Measurements from ENCODE around the gene FAM174C.
A peak's percentile ranks its signal among the peaks of the same experiment; 100 is the strongest.

The FAM174C gene

GRCh38 chr19:1310853-1311180 lies 35.5 kb downstream of the FAM174C start:
- Histone ChIP-seq H3K4me3 (ENCODE audit: low read depth, low read length) (no peak overlapping the region), H3K36me3 (no peaks in the 10 kb centered on the region), H3K9me3 (ENCODE audit: severe bottlenecking) (no peaks in the 10 kb centered on the region), H3K27me3 (ENCODE audit: insufficient read depth, low read depth, severe bottlenecking) (no peaks in the 10 kb centered on the region), H3K27ac (peak overlapping the region; percentile 56)
- peak; percentile 72 for DNase-seq
- TF ChIP-seq, protein P1, sequence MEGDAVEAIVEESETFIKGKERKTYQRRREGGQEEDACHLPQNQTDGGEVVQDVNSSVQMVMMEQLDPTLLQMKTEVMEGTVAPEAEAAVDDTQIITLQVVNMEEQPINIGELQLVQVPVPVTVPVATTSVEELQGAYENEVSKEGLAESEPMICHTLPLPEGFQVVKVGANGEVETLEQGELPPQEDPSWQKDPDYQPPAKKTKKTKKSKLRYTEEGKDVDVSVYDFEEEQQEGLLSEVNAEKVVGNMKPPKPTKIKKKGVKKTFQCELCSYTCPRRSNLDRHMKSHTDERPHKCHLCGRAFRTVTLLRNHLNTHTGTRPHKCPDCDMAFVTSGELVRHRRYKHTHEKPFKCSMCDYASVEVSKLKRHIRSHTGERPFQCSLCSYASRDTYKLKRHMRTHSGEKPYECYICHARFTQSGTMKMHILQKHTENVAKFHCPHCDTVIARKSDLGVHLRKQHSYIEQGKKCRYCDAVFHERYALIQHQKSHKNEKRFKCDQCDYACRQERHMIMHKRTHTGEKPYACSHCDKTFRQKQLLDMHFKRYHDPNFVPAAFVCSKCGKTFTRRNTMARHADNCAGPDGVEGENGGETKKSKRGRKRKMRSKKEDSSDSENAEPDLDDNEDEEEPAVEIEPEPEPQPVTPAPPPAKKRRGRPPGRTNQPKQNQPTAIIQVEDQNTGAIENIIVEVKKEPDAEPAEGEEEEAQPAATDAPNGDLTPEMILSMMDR (IDR thresholded peaks at IDR 0.05; ENCODE audit: low read depth, low read length): no peak

- Histone ChIP-seq H3K27ac (peak overlapping the region; percentile 51), H3K27me3 (ENCODE audit: insufficient read depth, low read depth, severe bottlenecking) (no peaks in the 10 kb centered on the region), H3K9me3 (ENCODE audit: severe bottlenecking) (no peaks in the 10 kb centered on the region), H3K4me3 (ENCODE audit: low read depth, low read length) (no peak overlapping the region), H3K36me3 (no peaks in the 10 kb centered on the region)
- no peak for DNase-seq
- TF ChIP-seq, protein P1 (IDR thresholded peaks at IDR 0.05; ENCODE audit: low read depth, low read length): 0 out of 2 replicates have a peak, but pooled peaks have one; percentile 12
Observed at GRCh38 chr19:1311543-1312091, 36.3 kb downstream of the FAM174C start.

- Histone ChIP-seq H3K36me3 (no peaks in the 10 kb centered on the region), H3K27ac (no peak overlapping the region), H3K9me3 (ENCODE audit: severe bottlenecking) (no peaks in the 10 kb centered on the region), H3K27me3 (ENCODE audit: insufficient read depth, low read depth, severe bottlenecking) (no peaks in the 10 kb centered on the region), H3K4me3 (ENCODE audit: low read depth, low read length) (no peak overlapping the region)
- DNase-seq: no peak
- TF ChIP-seq, protein P1 (IDR thresholded peaks at IDR 0.05; ENCODE audit: low read depth, low read length): no peak
Observed at GRCh38 chr19:1312767-1313694, 37.7 kb downstream of the FAM174C start.

DNA sequence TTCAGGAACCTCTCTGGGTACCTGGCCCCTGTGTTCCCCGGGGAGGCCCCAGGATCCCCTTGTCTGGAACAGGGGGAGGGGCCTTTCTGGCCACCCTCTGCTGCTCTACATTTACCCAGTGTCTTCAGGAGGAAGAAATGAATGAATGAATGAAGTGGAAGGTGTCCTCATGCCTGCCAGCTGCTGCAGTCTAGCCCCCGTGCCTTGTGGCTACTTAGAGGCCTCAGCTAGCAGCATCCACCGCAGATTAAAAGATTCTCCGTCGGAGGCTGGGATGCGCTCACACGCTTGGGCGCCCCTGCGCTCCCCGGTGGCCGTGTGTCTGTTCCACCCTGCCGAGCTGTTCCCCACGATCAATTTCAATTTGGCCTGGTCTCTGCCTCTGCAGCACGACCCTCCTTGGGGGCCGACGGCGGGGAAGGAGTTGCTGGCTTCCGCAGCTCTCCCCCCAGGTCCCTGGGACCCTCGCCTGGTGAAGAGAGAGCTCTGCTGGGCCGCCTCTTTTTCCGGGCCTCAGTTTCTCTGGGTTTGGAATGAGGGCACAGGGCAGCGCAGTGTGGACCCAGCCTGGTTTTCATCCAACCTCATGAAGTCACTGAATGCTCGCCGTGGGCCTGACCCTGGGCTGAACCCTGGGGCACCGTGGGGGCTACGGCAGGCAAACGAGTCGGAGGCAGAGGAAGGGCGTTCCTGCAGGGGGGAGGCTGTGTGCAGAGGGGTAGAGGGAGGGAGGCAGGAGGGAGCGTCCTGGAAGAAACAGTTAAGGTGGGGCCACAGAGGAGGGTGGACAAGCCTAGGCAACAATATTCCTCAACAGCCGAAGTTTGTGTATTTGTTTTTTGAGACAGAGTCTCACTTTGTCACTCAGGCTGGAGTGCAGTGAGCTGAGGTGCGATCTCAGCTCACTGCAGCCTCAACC lies 38.6 kb downstream of the FAM174C start:
- TF ChIP-seq, protein P1 (IDR thresholded peaks at IDR 0.05; ENCODE audit: low read depth, low read length): no peak
- H3K36me3 ChIP-seq: no peaks in the 10 kb centered on the region
- no peak overlapping the region for H3K4me3 ChIP-seq (ENCODE audit: low read depth, low read length)
- DNase-seq: peak; percentile 29
- no peak overlapping the region for H3K27ac ChIP-seq
- no peaks in the 10 kb centered on the region for H3K27me3 ChIP-seq (ENCODE audit: insufficient read depth, low read depth, severe bottlenecking)
- no peaks in the 10 kb centered on the region for H3K9me3 ChIP-seq (ENCODE audit: severe bottlenecking)

DNA sequence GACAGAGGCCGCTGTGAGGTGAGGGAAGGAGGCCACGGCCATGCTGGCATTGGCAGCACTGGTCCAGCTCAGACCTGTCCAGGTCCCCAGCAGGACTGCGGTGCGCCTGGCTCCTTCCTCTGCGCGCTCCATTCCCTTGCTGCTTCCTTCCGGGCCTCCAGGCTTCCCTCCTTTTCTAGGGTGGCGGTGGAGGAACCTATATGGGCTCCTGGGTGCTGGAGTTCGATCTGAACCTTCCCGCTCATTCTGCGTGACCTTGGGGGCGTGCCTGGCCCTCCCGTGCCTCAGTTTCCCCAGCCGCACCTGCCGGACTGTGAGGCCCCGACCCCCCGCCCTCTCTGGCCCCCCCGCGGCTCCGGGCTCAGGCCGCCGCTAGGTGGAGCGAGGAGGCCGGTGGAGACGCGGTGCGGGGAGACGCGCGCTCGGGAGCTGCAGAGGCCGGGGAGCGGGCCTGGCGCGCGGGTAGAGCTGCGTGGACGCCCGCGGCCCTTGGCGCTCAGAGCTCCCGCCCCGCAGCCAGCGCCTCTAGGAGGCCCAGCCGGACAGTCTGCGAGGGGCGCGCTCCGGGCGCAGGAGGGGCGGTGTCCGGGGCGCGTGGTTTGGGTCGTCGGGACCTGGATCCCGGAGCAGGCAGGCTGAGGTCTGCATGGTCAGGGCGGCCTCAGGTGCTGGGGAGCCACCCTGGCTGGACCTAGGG lies 40.3 kb downstream of the FAM174C start:
- H3K4me3 ChIP-seq (ENCODE audit: low read depth, low read length): peak overlapping the region; percentile 27
- TF ChIP-seq, protein P1 (IDR thresholded peaks at IDR 0.05; ENCODE audit: low read depth, low read length): peak; percentile 73
- no peaks in the 10 kb centered on the region for H3K36me3 ChIP-seq
- H3K27me3 ChIP-seq (ENCODE audit: insufficient read depth, low read depth, severe bottlenecking): no peaks in the 10 kb centered on the region
- DNase-seq: peak; percentile 75
- no peak overlapping the region for H3K27ac ChIP-seq
- no peaks in the 10 kb centered on the region for H3K9me3 ChIP-seq (ENCODE audit: severe bottlenecking)

Data from WERI-Rb-1 (cell line).